HG03378 (cell line): Measurements from ENCODE around the gene HMOX2.

ENCODE experiments used
- ATAC-seq: cut with Tn5 transposase; IDR thresholded peaks from one replicate; pipeline ENCODE4 v1.9.1; 2021; ENCODE audit warnings: mild to moderate bottlenecking, moderate library complexity; ENCODE audit not compliant: unreplicated experiment

HMOX2 gene

DNA sequence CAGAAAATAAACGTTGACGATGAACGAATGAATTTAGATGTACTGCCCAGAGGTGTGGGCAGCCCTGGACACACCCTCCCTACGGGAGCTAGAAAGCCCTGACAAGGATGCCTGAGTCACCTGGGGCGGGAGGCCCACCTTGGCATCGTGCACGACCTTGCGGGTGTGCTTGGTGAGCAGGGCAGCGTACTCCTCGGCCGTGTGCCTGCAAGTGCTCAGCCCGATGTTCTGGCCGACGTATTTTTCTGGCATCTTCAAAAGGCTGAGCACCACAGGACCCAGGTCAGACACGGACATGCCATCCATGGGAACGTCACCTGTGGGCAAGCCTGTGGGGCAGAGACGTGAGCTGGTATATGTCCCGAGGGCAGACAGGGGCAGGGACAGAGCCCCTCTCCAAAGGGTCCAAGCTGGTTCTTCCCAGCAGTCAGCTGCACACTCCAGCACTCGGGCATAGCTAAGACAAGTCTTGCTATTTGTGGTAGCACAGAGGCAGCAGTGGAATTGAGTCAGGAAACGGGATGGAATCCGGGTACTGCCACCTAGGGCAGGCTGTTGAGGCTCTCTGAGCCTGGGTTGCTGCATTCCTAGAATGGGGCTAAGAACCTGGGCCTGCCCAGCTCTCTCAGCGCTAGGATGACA is 12.6 kb upstream of the HMOX2 start:
- no peak for ATAC-seq

DNA sequence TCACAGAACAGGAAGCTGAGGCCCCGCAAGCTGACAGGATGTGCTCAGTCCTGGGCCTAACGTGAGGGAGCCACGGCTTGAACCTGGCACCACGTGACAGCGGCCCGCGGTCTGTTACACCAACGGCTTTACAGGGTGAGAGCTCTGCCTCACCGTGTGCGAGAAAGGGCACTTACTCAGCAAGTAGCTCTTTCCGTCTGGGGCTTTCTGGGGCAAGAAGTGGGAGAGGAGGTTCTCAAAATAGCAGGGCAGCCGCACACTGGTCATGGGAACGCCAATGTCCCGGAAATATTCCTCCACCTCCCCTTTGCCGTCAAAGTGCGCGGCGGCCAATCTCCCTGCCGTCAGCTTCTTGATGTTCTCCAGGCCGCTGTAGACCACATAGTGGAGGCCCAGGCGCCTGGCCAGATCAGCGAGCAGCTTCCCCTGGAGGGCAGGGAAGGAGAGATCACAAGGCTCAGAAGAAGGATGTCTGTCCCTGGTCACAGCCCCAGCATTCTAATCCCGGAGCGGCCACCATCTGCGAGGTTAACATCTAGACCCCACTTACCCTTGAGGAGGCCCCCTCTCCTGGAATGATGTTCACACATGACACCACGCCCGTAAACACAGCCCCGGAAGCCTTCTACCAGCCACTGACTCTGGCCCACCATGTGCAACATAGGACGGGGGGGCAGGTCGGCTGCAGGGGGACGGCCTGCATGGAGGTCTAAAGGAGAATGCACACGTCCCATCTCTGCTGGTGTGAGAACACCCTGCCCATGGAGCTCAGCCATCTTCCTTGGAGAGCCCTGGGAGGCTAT is 10.0 kb upstream of the HMOX2 start:
- no peak for ATAC-seq

DNA sequence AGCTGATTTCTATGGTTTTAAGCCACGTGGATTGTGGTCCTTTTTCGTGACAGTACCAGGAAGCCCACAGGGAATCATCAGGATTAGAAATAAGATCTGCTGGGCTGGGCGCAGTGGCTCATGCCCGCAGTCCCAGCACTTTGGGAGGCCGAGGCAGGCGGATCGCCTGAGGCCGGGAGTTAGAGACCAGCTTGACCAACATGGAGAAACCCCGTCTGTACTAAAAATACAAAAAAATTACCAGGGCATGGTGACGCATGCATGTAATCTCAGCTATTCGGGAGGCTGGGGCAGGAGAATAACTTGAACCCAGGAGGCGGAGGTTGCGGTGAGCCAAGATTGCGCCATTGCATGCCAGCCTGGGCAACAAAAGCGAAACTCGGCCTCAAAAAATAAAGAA is 8.3 kb upstream of the HMOX2 start:
- ATAC-seq = no peak

DNA sequence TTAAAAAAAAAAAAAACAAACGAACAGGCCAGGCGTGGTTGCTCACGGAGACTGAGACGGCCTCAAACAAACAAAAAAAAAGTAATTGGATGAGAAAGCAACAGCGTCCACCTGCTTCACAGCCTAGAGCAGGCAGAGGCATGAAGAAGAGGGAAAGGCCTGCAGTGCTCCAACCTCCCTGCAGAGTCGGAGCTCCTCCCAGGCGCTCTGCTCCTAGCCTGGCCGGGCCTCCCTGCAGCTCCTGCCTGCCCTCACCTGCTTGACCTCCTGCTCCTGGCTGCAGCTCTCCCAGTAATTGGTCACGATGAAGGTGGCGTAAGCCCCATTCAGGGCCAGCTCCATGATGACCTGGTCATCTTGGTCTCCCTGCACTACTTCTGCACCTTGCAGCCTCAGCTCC is 7.2 kb upstream of the HMOX2 start:
- no peak for ATAC-seq

DNA sequence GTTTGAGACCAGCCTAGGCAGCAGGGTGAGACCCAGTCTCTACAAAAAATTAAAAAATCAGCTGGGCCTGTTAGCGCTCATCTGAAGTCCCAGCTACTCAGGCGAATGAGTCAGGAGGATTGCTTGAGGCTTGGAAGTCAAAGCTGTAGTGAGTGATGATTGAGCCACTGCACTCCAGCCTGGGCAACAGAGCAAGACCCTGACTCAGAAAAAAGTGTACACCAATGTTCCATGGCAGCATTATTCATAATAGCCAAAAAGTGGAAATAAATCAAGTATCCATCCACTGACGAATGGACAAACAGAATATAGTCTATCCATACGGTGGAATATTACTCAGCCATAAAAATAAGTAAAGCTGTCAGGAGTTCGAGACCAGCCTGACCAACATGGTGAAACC is 4.3 kb upstream of the HMOX2 start:
- ATAC-seq = no peak

DNA sequence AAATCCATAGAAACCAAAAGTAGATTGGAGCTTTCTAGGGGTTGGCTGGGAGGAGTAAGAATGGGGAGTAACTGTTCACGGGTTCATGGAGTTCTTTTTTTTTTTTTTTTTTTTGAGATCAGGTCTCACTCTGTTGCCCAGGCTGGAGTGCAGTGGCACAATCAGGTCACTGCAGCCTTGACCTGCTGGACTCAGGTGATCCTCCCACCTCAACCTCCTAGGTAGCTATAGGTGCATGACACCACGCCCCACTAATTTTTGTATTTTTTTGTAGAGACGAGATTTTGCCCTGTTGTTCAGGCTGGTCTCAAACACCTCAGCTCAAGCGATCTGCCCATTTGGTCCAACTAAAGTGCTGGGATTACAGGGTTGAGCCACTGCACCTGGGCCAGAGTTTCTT is 3.3 kb upstream of the HMOX2 start:
- ATAC-seq = no peak

DNA sequence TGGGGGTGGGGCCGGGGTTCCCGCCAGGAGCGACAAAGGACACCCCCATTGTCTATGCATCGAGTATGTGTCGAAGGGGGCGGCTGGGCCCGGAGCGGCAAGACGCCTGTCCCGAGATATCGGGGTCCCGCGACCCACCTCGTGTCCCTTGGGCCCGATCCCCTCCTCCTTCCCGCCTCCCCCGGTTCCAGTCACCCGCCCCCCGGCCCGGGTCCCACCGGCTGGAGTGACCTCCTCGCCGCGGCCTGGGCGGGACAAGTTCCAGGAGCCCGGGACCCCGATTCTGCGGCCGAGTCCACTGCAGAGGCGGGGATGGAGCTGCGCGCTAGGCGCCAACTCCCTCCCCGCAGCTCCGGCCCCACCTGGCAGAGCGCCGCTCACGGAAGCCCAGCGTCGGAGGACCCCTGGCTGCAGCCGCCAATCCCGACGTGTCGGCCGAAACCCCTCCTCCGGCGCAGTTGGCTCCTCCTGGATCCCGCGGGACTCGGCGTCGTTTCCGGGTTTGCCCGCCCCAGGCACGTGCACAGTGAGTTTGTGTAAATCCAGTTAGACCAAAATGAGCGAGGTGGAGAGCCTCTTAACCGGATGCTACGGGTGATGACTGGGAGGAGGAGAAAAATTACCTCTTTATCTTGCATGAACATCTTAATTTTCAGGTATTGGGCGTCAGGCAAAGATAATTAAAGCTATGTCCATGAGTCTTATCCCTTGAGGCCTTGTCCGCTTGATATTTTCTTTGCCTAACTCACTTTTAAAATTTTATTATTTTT is 1.8 kb upstream of the HMOX2 start, which contains the start of gene NMRAL1:
TSS of gene NMRAL1 (minus strand) at position 434 of the 770 bp plus-strand sequence. CDS start 493 bp downstream, outside the sequence.
- ATAC-seq = peak; percentile 34

DNA sequence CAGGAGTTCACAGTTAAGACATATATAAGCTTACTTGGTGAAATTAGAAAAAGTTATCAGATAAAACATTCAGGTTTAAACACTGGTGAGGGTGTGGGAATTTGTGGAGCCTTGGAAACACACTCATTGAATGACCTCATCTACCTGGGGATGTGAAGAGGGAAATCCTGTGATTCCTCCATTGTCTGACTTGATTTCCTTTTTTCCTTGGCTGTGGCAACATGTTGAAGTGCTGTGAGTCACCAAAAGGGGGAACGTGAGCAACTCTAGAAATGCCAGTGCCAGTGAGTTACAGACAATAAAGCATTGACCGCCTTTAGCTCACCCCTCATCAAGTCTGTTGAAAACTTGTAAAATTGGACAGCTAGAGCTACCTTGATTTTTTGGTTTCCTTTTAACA is 1.8 kb downstream of the HMOX2 start:
- ATAC-seq = no peak

- ATAC-seq = no peak
Observed at GRCh38 chr16:4481526-4481925, 5.3 kb downstream of the HMOX2 start.

GRCh38 chr16:4481963-4482362 is 5.8 kb downstream of the HMOX2 start:
- no peak for ATAC-seq

- ATAC-seq = no peak
Observed at GRCh38 chr16:4486126-4486893, 10.1 kb downstream of the HMOX2 start.

GRCh38 chr16:4487955-4488498 is 11.8 kb downstream of the HMOX2 start:
- no peak for ATAC-seq

GRCh38 chr16:4488499-4488967 is 12.3 kb downstream of the HMOX2 start:
- ATAC-seq = no peak

DNA sequence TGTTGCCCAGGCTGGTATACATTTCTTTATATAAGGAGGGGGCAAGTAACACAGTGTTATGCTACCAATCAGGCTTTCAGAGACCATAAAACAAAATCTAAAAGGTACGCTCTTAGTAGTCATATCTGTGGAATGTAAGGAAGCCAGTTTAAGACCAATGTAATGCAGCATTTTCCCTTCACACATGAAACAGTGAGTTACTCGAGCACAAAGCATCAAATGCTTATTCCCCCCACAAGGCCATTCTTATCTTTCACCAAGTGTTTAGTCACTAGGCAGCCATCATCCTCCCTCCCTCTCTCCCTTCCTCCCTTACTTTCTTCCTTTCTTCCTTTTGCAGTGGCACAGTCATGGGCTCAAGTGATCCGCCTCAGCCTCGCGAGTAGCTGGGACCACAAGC is 12.8 kb downstream of the HMOX2 start:
- ATAC-seq = no peak

DNA sequence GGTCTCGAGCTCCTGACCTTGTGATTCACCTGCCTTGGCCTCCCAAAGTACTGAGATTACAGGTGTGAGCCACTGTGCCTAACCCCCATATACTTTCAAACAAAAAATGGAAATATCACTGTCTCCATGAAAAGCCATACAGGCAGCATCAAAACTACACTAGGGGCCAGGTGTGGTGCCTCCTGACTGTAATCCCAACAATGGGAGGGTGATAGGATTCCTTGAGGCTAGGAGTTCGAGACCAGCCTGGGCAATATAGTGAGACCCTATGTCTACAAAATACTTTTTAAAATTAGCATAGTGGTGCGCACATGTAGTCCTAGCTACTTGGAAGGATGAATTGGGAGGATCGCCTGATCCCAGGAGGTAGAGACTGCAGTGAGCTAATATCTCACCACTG is 15.7 kb downstream of the HMOX2 start:
- ATAC-seq = no peak

DNA sequence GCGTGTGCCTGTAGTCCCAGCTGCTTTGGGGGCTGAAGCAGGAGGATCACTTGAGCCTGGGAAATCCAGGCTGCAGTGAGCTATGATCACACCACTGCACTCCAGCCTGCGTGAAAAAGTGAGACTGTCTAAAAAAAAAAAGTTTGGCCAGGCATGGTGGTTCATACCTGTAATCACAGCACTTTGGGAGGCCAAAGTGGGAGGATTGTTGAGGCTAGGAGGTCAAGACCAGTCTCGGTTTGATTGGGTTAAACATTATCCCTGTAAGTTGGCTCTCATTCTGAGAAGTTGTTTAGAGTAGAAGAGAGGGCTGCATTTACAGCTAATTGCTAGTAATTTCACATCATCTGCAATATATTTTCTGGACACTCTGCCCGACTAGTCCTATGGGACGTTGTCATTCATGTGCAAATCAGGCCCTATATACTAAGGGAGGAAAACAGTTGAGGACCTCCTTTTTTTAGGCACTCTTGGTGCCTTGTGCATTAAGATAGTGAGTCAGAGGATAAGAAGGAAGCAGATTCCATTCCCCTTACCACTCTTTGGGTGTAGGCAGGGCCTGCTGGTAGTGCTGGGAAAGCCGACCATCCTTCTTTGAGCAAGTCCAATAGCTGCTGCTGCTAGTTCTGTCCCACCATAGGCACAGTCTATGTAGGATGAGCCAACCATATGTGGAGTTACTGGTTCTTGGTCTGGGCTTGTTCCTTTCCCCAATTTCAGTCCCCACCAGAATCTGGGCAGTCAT is 18.7 kb downstream of the HMOX2 start:
- ATAC-seq = no peak

GRCh38 chr16:4495766-4496165 is 19.6 kb downstream of the HMOX2 start:
- no peak for ATAC-seq

DNA sequence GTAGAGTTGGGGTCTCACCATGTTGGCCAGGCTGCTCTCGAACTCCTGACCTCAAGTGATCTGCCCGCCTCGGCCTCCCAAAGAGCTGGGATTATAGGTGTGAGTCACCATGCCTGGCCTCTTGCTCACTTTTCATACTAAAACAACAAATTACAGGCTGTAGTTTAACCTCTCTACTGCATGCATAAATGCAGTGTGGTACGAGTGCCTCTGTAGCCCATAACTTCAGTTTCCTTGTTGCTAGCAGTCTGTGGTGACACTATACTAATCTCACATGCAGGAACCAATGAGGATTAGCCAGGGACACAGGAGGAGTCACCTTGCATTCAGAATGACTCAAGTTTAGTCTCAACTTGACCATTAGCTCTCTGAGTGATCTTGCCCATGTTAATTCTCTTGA is 20.1 kb downstream of the HMOX2 start:
- no peak for ATAC-seq

GRCh38 chr16:4498546-4499195 is 22.5 kb downstream of the HMOX2 start:
- ATAC-seq = no peak
